Ishikawa (cell line): ENCODE data around the gene BTBD9.

Source experiments
- CEBPB ChIP-seq: IDR thresholded peaks from 2 replicates; pipeline ENCODE4 v1.6.1; 2012
- CREB1 ChIP-seq: IDR thresholded peaks from 2 replicates; pipeline ENCODE4 v1.6.1; 2012; ENCODE audit warnings: low read depth
- EGR1 ChIP-seq: IDR thresholded peaks from 2 replicates; pipeline ENCODE4 v1.6.1; 2012
- EP300 ChIP-seq: IDR thresholded peaks from 2 replicates; pipeline ENCODE4 v1.6.1; 2012; ENCODE audit warnings: borderline replicate concordance
- FOXM1 ChIP-seq: IDR thresholded peaks from 2 replicates; pipeline ENCODE4 v1.6.1; 2012; ENCODE audit warnings: low read depth, borderline replicate concordance
- MAX ChIP-seq: IDR thresholded peaks from 2 replicates; pipeline ENCODE4 v1.6.1; 2012
- NFIC ChIP-seq: IDR thresholded peaks from 2 replicates; pipeline ENCODE4 v1.6.1; 2012
- RAD21 ChIP-seq: IDR thresholded peaks from 2 replicates; pipeline ENCODE4 v1.6.1; 2012; ENCODE audit warnings: low read depth
- TAF1 ChIP-seq: IDR thresholded peaks from 2 replicates; pipeline ENCODE4 v1.6.1; 2012; ENCODE audit warnings: low read depth, mild to moderate bottlenecking
- TCF12 ChIP-seq: IDR thresholded peaks from 2 replicates; pipeline ENCODE4 v1.6.1; 2012; ENCODE audit warnings: low read depth
- TEAD4 ChIP-seq: IDR thresholded peaks from 2 replicates; pipeline ENCODE4 v1.6.1; 2012
- USF1 ChIP-seq: IDR thresholded peaks from 2 replicates; pipeline ENCODE4 v1.6.1; 2012
- YY1 ChIP-seq: IDR thresholded peaks from 2 replicates; pipeline ENCODE4 v1.6.1; 2012; ENCODE audit warnings: low read depth
- ZBTB7A ChIP-seq: IDR thresholded peaks from 2 replicates; pipeline ENCODE4 v1.6.1; 2012; ENCODE audit warnings: low read depth
- TF ChIP-seq, protein P1 (sequence below): IDR thresholded peaks from 2 replicates; pipeline ENCODE4 v1.6.1; 2012; ENCODE audit warnings: low read depth, mild to moderate bottlenecking

Gene BTBD9

GRCh38 chr6:38118791-38119365, 520.9 kb downstream of the BTBD9 start:
- no peak for TF ChIP-seq TCF12
- no peak for TF ChIP-seq EGR1
- no peak for TF ChIP-seq ZBTB7A
- TF ChIP-seq TAF1 = no peak
- TF ChIP-seq YY1 = no peak
- TF ChIP-seq EP300 = no peak
- no peak for TF ChIP-seq TEAD4
- no peak for TF ChIP-seq USF1
- TF ChIP-seq CREB1 = no peak
- TF ChIP-seq, protein P1, sequence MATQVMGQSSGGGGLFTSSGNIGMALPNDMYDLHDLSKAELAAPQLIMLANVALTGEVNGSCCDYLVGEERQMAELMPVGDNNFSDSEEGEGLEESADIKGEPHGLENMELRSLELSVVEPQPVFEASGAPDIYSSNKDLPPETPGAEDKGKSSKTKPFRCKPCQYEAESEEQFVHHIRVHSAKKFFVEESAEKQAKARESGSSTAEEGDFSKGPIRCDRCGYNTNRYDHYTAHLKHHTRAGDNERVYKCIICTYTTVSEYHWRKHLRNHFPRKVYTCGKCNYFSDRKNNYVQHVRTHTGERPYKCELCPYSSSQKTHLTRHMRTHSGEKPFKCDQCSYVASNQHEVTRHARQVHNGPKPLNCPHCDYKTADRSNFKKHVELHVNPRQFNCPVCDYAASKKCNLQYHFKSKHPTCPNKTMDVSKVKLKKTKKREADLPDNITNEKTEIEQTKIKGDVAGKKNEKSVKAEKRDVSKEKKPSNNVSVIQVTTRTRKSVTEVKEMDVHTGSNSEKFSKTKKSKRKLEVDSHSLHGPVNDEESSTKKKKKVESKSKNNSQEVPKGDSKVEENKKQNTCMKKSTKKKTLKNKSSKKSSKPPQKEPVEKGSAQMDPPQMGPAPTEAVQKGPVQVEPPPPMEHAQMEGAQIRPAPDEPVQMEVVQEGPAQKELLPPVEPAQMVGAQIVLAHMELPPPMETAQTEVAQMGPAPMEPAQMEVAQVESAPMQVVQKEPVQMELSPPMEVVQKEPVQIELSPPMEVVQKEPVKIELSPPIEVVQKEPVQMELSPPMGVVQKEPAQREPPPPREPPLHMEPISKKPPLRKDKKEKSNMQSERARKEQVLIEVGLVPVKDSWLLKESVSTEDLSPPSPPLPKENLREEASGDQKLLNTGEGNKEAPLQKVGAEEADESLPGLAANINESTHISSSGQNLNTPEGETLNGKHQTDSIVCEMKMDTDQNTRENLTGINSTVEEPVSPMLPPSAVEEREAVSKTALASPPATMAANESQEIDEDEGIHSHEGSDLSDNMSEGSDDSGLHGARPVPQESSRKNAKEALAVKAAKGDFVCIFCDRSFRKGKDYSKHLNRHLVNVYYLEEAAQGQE = no peak
- TF ChIP-seq NFIC = no peak
- TF ChIP-seq MAX = no peak
- no peak for TF ChIP-seq FOXM1
- TF ChIP-seq CEBPB = no peak
- no peak for TF ChIP-seq RAD21
